Activated CD4-positive, alpha-beta T cell treated with anti-CD3 and anti-CD28 coated beads, Interleukin-2, Interleukin-6, amounts not matched to agents 100 ng/mL and 50 ng/mL, durations not matched to agents 16 hours and 8 hours (primary cell): ENCODE measurements around the gene MCU.
A peak's percentile ranks its signal among the peaks of the same experiment; 100 is the strongest.

Experiments used
- DNase-seq: peaks from one replicate; pipeline ENCODE4 v3.0.0-alpha.2; 2020

Gene MCU

DNA sequence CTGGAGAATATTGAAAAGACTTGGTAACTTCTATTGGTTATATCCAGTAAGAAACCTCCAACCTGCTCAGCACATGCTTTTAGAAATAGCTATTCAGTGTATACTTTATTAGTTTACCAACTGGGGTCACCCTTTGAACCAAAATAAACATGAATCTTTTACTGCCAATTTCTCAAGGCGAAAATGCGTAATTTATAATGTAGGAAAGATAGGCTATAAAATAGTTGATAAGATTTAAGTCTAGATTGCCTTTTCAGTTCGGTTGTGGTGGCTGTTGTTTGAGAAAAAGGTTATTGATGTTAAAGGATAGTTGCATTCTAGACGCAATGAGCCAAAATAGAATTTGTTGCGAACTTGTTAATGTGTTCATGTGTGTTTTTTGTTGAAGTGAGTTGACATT is 119.0 kb downstream of the MCU start:
- no peak for DNase-seq

DNA sequence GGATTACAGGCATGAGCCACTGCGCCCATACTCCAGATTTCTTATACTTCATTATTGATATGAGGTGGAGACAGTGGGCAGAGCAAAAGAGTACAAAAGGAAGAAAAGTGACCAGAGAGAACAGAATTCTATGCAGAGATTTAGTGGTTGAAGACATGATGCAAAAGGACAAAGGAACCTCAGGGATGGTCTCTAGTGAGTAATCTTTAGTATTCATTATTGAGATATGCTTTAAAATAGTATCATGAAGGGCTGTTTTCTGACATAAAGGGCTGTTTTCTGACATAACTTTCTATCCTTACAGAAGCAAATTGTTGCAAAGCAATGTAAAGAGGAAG is 120.4 kb downstream of the MCU start:
- no peak for DNase-seq

DNA sequence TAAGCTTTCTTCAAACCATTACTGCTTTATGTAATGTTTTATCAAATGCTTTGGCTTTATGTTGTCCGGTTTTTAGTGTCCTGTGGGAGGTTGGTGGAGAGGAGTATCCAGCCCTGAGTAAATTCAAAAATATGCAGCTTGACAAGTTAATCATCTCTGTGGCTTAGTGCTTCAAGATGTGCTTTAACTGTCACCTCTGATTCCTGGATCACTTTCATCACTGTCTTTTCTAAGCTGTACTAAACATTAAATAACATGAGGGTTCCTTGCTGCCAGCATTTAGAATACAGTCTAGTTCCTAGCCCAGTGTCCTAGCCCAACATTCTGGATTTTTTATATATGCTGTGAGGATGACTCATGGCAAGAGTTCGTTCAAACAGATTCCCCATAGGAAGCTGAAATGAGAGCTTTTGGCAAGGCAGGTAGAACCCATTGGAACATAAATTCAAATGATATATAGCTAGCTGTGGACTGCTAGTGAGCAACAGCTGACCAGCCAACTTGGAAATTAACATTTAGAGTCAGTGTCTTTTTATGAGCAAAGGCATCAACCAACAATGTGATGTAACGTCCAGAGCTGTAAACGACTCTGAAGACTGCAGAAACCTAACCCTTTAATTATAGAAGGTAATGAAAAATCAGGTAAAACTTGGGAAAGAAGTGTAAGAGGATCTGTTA is 120.9 kb downstream of the MCU start:
- DNase-seq: no peak

DNA sequence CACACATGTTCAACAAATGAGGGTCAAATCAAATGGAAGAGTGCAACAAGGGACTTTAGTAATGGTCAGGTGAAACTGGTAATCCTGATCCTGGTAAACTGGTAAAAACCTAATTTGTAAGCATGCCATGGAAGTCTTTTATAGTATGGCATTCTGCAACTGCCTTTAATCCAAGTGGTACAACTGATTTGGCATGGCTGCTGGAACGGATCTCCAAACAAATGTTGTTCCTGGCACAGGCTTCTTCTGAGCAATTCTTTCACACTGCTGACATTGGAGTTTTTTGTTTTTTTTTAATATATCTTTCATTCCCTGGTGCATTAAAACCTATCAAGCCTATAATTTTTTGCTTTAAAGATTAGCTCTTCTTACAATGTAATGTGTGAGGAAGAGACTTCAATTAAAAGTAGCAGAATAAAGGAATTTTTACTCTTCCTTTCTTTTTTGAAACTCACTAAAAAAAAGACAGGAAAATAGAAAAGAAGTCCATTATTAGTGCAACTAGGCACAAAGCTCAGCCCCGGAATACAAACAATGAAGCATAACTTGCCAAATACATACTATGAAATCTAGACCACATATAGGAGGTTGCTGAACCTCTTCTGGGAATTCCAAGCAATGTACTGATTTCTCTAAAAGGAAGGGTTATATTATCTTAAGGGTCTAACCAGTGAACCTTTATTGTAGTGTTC is 122.3 kb downstream of the MCU start:
- no peak for DNase-seq

DNA sequence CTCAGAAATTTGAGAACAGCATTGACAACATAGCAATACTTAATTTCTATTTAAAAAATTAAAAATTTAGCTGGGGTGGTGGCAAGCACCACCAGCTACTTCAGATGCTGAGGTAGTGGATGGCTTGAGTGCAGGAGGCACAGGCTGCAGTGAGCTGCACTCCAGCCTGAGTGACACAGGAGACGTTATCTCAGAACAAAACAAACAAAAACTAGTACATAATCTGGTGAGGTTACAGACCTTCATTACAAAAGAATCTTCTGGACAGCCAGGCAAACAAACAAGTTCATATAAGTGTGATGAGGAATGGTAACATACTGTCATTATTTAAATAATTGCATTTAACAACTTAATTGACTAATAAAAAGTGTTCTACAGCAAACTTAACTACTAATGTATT is 124.6 kb downstream of the MCU start:
- DNase-seq: no peak

DNA sequence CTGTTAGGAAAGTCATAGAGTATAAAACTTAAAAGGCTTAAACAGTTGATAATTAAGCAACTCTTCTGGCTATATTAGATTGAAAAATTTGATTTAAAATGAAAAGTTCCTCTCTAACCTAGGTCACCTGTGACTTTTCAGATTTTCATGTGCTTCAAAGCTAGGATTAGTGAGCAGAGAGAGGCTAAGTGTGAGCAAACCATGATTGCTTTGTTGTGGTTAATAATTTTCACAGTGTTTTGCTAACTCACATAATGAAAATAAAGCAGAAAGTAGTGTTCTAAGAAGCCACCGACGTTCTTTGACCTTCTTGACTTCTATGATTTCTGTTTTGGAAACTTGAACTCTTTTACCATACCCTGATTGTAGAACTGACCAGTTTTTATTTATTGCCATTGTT is 126.1 kb downstream of the MCU start:
- no peak for DNase-seq

DNA sequence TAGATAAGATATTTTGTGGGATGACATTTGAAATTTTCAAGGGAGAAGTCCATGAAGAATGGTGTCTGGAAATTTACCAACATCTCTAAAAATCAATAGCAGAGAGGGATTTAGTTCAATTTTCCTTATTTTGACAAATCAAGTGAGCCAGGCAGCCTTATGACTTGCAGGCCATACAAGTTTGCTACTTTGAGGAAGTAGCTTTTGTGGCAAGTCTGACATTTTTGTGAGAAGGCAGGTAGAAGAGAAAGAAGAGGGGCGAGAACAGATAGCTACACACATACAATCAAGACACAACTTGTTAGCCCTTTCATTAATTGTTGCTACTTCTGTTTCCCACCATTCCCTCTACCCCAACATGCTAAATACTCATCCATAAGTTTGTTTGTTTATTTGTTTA is 127.1 kb downstream of the MCU start:
- DNase-seq: no peak

DNA sequence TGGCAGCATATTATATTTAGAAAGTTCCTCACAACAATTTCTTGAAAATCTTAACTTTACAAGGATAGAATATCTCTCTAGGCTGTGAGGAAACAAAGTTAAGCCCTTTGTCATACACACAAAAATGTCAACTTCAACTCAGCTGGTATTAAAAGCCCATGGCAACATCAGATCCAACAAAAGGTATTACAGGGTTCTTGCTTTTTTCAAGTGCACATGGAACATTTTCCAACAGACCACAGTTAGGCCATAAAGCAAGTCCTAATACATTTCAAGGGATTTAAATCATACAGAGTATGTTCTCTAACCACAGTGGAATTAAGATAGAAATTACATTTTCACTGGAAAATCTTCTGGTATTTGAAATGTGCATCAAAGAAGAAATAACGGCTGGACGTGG is 129.7 kb downstream of the MCU start:
- no peak for DNase-seq

DNA sequence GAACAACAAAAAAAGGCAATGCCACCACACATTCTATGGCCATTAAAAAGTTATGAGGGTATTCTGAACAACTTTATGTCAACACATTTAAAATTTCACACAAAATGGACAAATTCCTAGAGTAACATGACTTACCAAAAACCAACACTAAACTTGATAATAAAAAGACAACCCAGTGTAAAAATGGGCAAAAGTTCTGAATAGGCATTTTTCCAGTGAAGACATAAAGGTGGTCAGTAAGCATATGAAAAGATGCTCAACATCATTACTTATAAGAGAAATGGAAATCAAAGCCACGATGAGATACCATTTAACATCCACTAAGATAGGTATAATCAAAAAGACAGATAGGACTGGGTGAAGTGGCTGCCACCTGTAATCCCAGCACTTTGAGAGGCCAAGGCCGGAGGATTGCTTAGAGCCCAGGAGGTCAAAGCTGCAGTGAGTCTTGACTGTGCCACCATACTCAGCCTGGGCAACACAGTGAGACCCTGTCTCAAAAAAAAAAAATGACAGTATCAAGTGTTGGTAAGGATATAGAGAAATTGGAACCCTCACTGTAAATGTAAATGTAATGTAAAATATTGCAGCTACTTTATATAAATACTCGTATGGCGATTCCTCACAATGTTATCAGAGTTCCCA is 130.5 kb downstream of the MCU start:
- no peak for DNase-seq

DNA sequence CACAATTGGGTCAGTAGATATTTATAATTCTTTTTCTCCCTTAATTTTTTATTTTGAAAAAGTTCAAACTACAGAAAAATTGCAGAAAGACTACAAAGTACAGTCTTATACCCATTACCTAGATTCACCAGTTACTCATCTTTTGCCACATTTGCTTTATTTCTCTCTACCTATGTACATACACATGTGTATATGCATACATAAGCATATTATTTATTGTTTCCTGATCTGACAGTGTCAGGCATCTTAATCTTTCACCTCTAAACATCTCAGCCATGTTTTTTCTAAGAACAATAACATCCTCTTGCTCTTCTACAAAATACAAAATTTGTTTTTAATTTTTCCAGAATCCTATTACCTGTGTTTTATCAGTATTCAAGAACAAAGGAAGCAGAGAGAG is 133.2 kb downstream of the MCU start:
- DNase-seq: no peak

DNA sequence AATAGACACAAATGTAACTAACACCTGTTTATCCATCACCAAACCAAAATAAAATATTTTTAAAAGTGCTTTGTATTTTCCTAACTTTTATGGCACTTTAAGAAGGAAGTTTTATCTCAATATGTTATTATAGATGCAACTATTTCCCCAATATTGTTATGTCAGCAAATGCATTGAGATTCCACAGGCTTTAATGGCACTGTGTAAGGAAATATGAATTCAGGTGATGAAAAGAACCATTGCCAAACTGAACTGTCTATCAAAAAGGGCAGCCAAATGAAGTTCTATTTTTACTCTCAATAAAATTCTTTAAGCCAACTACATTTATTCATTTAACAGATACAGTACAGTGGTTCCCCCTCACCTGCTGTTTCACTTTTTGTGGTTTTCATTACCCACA is 134.4 kb downstream of the MCU start:
- DNase-seq: no peak

DNA sequence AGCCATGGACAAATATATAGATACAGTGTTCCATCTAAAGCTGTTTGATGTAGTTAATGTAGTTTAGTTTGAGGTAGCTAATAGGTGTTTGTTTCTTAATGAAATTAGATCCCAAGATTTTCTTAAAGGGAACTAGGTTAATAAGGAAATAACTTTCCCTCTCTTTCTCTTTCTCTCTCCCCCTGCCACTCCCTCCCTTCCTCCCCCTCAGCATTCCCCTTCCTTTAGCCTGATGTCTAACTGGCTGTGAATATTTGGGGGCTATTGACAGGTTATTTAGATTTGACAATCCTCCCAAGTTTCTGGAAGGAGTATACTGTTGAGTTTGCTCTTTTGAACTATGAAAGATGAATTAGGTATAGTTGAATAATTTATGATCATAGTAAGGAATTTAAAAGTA is 136.4 kb downstream of the MCU start:
- DNase-seq: no peak

DNA sequence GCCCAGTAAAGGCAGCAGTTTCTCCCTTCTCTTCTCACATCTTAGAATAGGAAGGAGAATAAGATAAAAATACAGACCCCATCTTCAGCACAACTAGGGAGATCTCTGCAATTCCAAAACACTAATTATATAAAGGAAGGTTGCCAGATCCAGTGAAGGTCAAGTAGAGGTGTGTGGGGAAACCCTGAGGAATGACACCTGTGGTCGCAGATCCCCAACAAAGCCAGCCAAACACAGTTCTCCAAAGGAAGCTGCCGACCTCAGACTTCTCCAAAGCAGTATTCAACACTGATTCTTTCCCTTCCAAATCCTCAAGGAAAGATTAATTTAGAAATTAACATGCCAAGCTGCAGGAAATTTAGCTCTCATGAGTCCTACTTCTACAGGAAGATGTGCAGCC is 138.7 kb downstream of the MCU start:
- DNase-seq: no peak

DNA sequence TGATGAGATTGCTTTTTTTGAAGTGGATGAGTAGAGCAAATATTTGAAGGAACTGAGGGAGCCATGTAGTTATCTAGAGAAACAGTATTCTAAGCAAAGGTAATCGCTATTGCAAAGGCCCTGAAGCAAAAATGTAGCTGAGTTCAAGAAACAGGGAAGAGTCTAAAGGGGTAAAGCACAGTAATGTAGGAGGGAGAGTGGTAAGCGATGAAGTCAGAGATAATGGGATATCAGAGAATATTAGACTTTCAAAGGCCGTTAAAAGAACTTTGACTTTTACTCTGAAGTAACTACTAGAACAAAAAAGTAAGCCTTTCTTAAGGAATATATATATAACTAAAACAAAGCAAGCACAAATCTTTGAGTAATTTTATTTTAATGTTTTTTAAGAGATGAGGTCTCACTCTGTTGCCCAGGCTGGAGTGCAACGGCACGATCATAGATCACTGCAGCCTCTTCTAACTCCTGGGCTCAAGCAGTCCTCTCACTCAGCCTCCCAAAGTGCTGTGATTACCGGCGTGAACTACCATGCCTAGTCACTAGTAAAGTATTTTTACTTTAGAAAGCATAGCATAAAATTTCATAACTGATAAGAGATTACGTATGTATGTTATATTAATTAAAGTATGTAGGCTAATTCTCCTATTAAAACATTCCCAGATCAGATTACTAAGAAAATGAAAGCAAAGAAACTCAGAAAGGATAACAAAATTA is 139.9 kb downstream of the MCU start:
- no peak for DNase-seq

DNA sequence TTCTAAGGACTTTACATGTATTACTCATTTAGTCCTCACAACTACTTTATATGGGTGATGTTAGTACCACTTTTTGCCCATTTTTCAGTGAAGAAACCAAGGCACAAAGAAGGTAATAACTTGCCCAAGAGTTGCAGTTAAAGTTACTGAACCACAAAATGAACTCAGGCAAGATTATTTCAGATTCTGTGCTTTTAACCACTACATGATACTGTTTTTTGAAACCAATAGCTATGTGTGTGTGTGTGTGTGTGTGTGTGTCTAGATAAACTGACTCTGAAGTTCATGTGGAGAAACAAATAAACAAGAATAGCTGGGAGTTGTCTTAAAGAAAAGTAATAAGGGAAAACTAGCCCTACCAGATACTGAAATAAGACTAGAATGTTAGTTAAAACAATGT is 140.8 kb downstream of the MCU start:
- DNase-seq: no peak

DNA sequence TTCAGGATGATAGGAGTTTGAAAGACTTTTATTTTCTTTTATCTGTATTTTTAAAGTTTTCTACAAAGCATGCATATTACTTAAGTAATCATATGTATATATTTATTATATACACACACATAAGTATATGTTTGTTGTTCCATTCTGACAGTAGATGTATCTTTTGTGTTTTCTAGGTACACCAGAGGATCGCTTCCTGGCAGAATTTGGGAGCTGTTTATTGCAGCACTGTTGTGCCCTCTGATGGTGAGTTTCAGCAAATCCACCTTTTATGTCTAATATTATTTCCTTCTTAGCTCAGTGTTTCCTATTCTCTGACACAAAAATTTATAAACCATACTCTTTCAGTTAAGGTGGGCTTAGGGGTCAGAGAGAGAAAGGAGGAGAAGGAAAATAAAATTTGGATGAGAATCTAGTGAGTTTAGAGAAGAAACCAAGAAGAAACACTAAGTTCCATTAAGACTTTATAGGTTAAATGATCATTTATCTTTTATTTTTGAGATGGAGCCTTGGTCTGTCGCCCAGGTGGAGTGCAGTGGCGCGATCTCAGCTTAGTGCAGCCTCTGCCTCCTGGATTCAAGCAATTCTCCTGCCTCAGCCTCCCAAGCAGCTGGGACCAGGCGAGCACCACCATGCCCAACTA is 142.4 kb downstream of the MCU start:
- DNase-seq: peak; percentile 50

DNA sequence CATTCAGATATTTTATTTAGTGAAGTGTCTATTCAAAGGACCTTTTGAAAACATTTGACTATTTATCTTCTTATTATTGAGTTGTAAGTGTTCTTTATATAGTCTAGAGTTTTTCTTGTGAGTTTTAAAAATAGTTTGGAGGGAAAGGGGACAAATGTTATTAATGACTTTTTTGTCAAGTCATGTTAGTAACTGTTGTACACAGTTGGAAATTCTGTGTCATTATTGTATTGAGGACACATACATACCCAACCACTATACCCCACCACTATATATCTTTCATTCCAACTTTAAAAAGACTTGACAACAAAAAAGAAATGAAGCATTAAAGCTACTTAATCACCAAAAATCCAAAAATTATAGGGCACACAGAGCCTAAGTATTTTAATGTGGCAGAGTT is 148.4 kb downstream of the MCU start:
- DNase-seq: no peak

DNA sequence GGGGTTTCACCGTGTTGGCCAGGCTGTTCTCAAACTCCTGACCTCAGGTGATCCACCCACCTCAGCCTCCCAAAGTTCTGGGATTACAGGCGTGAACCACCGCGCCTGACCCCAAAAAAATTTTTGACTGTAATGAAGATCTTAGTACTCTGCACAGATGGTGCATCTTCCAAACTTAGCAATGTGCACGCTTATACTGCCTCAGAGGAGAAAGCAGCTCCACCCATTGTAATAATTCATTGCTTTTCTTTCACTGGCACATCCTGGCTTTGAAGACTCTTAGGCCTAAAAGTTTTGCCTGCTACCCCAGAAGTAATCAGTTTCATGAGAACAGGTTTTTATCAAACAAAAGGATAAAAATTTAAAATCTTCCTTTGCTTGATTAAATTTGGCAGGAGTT is 149.5 kb downstream of the MCU start:
- no peak for DNase-seq

DNA sequence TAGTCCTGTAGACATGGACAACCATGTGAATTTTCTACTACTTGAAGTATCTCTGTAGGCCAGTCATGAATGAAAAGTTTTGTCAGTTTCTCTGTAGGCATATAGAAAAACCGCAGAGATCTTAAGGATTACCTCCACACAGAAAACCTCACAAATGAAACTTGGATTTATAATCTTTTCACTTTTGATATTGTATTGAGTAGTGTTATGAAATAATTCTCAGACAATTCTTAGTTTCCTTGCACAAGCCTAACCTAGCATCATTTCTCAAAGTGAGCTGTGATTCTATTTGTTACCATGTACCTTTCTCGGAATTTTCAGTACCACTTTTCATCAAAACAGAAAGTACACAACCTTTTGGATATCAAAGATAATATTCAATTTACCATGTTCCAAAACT is 150.2 kb downstream of the MCU start:
- no peak for DNase-seq

DNA sequence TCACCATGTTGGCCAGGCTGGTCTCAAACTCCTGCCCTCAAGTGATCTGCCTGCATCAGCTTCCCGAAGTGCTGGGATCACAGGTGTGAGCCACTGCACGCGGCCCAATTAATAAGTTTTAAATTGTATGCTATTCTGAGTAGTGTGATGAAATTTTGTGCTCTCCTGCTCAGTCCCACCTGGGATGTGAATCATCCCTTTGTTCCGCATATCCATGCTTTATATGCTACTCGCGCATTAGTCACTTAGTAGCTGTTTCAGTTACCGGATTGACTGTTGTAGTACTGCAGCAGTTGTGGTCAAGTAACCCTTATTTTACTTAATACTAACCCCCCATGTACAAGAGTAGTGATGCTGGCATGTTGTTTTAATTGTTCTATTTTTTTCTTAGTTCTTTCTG is 154.3 kb downstream of the MCU start:
- DNase-seq: peak; percentile 34

DNA sequence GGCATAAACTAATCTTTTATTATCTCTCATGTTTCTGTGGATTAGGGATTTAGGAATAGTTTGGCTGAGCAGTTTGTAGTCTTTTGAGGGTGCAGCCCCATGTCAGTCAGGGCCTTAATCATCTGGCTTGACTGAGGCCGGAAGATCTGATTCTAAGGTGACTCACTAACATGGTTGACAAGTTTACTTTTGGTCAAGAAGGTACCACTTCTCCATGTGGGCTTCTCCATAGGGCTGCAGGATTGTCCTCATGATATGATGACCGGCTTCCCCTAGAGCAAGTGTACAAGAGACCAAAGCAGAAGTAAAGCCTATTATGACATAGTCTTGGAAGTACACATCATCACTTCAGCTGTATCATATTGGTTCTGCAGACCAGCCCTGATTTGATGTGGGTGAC is 155.7 kb downstream of the MCU start:
- DNase-seq: no peak

DNA sequence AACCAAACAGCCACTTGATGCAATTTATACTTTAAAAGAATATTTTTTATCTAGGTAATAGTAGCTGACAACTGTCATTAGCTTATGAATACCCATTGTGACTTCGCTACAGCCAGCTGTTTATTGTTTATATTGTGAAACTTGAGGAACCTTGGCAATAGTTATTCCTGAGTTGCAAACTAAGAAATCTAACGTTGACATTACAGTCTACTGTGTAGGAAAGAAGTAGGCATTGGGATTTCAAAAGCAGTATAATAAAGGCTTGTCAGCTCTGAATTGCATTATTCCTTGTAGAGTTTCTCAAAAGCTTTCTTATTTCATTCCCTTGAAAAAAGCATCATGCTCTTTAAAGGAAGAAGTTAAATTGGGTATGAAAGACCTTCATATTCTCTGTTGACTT is 158.9 kb downstream of the MCU start:
- DNase-seq: no peak

DNA sequence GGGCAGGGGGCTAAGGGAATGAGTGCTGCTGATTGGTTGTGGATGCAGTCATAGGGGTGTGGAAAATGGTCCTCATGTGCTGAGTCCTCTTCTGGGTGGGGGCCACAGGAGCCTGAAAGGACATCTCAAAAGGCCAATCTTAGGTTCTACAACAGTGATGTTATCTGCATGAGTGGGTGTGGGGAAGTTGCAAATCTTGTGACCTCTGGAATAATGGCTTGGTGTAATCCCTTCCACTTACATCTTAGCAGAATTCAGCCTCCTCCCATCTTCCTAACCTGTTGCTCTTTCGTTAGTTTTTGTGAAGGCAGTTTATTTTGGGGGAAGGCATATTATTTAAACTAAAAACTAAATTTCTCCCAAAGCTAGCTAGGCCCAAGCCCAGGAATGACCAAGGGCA is 159.6 kb downstream of the MCU start:
- no peak for DNase-seq

DNA sequence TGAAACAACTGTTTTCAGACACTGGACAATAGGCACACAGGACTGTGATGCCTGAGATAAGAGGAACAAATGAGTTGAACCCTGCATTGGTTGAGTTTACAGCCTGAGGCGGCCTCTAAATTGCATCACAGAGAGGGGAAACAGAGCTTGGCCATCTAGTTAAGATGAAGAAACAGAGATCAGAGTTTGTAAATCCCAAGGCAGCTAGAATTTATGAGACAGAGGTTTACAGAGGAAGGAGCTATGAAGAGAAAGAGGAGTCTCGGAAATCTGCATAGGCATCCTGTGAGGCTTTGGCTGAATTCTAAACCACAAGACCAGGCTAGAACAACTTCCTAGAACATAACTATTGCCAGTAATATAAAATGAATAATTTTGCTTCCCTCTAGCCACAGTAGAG is 160.6 kb downstream of the MCU start:
- no peak for DNase-seq
